GM18498 (cell line): Measurements from ENCODE around the gene TRPC4.

ENCODE experiments used
- ATAC-seq: cut with Tn5 transposase; IDR thresholded peaks from one replicate; pipeline ENCODE4 v1.9.1; 2021; ENCODE audit warnings: mild to moderate bottlenecking, moderate library complexity; ENCODE audit not compliant: unreplicated experiment

TRPC4 gene

DNA sequence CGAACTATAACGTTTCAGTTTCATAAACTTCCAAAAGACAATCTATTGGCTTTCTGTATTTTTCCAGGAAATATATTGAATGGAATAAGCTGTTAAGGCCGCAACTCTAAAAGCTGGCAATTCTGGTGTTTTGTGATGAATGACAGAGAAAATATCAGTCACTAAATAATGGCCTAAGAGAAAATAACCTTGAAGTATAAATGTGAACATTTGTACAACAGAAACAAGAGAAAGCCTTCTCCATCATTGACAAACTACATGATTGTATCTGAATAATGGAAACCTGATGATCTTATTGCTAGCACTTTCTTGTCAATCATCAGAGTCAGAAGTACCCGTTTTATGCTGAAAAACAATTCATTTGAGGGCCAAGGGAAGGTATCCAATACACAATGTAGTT lies 134.3 kb downstream of the TRPC4 start:
- ATAC-seq: no peak

DNA sequence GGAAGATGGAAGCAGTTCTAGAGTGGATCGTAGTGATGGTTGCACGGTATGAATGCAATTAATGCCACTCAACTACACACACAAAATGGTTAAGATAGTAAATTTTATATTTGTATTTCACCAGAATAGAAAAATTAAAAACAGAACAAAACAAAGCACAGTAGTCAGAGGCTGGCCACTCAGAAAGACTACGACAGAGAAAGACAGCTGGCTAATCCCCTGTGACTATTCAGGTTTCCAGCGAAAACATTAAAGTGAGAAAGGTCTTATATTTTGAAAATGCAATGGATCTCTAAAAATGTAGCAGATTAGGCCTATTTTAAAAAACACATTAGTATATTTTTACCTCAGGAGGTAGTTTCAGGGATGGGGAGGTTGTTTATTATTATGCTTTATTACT lies 139.7 kb downstream of the TRPC4 start:
- no peak for ATAC-seq

DNA sequence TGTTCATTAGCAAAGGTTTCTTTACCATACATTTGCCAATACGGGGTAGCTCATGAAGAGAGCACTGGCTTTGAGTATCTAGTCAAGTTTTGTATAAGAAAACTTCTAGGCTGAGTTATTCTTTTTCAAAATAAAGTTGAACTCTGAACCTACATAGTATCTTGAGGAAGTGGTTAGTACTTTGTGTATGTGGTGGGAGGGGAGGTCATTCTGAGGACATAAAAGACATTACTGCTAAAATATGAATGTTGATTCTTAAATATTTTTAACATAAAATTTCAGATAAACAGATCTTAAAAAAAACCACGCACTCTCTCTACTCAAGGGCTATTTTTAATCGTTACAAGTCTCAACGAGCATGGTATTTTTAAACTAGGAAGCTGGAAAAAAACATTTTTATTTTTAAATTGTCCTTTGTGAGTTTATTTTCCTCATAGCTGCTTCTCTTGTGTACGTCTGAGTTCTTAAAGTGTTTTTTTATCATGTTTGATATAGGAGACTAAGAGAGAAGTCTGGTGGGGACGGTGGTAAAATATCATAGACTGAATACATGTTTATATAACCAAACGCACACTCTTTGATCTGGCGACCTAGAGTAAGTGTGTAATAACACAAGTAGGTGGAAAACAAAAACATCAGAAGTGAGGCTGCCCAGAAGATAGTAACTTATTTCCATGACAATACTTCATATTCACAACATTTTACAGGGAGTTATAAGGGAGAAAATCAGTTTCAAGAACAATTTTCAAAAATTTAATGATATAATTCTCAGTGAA lies 153.0 kb downstream of the TRPC4 start:
- no peak for ATAC-seq

DNA sequence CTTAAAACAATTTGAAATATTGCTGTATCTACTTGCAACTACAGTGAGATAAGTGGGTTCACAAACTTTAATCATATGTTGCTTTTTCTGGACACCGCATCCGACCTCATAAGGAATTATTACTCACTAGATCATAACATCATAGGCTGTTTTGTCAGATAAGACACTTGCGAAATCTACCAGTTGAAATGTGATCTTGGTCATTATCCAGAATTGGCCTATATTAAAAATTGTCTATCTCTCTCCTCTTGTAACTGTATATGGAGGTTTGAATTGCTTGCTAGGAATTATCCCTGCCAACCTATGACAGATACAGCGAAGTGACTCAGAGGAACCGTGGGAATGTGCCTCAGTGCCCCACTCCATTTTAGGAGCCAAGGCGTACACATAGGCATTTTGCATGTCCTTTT lies 154.0 kb downstream of the TRPC4 start:
- no peak for ATAC-seq

DNA sequence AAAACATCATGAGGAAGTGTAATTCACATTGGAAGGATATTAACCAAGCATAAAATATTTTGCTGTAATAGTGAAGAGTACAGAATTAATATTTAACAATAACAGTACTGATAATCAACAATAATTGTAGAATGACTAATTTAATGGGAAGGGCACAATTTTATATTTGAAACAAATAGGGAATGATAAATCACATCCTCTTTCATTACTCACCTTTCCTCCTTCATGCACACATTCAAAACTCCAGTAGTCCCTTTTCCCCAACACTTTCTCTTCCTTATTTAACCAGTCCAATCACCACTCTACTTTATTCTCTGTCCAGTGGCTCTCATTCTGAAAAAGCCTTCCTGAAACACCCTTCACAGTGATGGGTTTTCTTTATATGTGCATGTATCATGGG lies 160.3 kb downstream of the TRPC4 start:
- no peak for ATAC-seq

DNA sequence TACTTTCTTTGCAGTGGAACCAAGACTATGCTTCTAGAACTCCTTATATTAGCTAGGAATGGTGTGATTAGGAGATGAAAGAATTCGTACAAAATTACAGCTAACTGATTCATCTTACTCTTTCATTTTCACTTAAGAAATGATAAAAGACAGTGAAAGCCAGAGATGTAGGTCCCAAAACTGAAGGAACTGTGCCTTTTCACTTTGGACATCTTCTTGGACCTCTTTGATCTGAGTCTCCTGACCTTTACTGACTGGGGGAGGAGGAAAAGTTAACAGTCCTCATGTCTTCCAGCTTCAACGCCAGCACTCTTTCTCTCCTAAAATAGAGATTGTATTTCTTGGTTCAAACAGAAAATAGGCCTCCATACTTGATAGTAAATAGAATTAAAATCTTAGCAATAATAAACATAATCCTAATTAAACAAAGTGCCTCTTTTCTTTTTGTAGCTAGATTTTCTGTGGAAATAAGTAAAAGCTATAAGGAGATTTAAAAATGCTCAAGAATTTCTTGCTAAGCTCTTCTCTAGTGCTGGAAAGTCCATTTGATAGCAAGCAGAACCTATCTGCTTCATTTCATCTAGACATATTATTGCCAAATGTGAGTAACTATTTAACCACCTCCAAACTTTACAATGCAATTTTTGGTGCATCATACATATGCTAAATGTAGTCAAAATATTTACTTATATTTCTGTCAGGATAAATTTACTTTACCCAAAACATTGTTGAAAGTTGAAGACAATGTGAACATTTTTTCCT lies 161.7 kb downstream of the TRPC4 start:
- no peak for ATAC-seq

- ATAC-seq: no peak
These were observed 163.5 kb downstream of the TRPC4 start for GRCh38 chr13:37706041-37706440.

DNA sequence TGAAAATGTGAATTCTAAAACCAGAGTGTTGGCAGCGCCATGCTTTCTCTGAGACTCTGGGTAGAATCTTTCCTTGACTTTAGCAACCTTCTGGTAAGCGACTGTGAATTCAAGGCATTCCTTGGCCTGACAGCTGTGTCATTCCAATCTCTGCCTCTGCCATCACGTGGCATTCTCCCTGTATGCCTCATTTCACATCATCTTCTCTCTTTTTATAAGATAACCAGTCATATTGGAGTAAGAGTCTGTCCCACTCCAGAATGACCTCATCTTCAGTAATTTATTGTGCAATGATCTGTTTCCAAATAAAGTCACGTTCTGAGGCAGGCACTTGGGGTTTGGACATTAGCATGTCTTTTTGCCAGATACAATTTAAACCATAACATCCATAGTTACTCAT lies 167.6 kb downstream of the TRPC4 start:
- ATAC-seq: no peak

- no peak for ATAC-seq
These were observed 168.3 kb downstream of the TRPC4 start for GRCh38 chr13:37701306-37701705.

- no peak for ATAC-seq
These were observed 168.7 kb downstream of the TRPC4 start for GRCh38 chr13:37700887-37701286.

- ATAC-seq: no peak
These were observed 174.4 kb downstream of the TRPC4 start for GRCh38 chr13:37695200-37695599.

DNA sequence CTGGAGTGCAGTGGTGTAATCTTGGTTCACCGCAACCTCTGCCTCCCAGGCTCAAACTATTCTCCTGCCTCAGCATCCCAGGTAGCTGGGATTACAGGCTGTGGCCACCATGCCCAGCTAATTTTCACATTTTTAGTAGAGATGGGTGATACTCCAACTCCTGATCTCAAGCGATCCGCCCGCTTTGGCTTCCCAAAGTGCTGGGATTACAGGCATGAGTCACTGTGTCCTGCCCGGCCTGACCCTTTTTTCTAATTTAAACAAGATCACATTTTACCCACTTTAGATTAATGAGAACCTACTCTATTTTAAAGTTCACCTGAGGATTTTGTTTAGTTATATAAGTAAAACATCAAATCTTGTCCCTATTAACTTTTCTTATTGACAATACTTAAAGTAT lies 179.2 kb downstream of the TRPC4 start:
- ATAC-seq: no peak

DNA sequence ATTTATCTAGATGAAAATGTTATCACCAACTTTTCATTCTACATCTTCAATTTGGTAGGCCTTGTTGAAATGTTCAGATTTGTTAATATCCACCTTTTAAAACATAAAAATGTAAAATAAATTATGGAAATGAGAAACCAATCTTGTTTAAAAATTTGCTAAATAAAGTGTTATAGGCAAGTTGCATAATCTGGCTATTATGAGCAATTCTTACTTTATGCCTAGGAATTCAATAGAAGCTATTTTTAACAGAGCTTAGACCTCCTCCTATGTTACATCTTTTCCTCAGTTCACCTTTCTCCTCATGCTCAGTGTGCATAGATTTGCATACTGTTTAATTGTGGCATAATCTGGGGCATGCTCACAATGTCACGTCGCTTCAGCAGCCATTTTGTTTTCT lies 183.1 kb downstream of the TRPC4 start:
- ATAC-seq: no peak

- no peak for ATAC-seq
These were observed 184.4 kb downstream of the TRPC4 start for GRCh38 chr13:37685206-37685605.

DNA sequence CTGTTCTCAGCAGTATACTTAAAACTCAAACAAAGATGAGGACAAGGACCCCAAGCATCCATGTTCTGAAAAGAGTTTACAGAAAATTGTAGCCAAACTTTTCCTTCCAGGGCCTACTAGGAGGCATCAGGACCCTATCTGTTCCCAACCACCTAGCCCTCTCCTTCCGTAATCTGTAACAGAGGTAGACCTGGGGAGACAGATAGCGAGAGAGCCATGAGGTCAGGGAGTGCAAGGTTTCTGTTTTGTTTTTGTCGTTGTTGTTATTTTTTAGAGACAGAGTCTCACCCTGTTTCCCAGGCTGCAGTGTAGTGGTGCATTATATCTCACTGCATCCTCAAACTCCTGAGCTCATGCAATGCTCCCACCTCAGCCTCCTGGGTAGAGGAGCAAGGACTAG lies 187.1 kb downstream of the TRPC4 start:
- no peak for ATAC-seq

DNA sequence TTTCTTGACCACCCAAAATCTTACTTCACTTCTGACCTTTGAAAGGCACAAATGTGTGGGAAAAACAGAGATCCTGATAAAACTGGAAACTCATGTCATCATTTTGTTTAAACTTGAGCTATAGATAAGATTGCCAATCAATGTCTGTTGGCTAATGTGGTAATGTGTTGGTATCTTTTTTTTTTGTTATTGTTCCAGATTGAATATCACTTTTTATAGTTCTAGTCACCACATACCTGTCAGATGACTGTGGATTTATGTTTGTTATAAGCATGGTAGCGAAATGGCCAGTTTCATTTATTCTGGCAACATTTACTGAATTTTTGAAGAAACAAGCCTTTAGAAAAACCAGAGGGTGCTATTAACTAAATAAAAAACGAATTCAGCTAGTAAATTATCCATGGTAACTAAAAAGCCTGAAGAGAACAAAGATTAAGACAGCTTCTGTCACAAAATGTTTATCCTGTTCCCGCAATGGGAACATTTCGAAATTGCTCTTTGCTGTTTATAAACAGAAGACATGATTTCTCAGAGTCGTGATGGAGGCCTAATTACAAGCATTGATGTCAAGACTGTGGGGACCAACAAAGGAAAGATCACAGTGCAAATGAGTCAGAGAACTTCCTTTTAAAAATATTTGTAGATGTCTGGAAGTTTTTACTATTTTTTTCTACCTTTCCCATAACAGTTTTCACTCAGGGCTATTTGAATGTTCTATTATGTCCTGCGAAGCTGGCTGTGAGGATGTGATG lies 188.1 kb downstream of the TRPC4 start:
- ATAC-seq: no peak

- ATAC-seq: no peak
These were observed 189.4 kb downstream of the TRPC4 start for GRCh38 chr13:37680137-37680536.

- no peak for ATAC-seq
These were observed 190.5 kb downstream of the TRPC4 start for GRCh38 chr13:37679043-37679442.

- ATAC-seq: no peak
These were observed 199.7 kb downstream of the TRPC4 start for GRCh38 chr13:37669845-37670244.

DNA sequence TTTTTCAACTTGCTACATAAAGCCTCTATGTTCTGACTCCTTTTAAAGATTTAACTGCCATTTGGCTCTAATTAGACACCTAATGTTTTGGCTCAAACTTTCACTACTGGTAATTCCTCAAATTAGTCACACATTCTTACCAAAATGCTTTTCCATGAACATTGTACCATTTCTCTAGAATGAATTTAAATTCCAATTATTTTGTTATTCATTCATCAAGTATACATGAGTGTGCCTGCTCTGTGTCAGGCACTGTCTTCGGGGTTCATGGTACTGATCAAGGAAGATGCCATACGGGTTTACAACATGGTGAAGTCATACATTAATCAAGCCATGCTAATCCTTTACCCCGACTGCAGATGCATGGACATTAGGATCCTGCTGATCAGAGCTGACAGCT lies 201.9 kb downstream of the TRPC4 start:
- no peak for ATAC-seq

DNA sequence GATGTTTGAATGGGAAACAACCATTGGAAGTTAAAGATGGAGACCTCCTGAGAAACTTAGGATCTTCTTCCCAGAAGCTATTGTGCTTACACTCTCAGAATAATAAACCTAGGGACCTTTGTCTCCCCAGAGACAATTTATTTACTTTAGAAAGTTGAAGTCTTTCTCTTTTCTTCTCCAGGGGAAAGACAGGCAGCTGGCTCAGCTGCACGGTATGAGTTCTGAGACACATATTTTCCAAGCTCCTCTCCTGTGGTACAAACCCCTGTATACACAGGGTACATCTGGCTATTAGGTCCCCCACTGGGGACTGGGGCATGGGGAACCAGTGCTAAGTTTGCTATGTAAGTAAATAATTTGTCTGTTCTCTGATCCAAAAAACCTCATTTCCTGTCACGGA lies 203.5 kb downstream of the TRPC4 start:
- no peak for ATAC-seq

DNA sequence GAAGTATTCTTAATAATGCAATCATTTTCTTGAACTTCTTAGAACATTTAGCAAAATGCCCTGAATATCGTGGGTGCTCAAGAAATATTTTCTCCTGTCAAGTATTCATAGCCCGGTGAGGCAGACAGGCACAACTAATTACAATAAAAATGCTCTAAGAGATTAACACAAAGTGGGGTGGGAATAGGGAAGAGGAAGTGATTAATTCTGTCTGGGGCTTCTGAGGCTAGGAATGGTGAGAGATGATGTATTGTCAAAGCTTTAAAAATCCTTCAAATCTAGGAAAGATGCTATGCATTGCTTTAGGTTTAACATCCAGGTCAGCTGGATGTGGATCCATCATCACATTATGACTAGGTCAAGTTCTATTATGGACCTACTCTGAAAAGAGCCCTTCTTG lies 204.2 kb downstream of the TRPC4 start:
- no peak for ATAC-seq
